Spleen (tissue), 7 donors: Measurements from ENCODE around the gene CCDC12.

Experiments
- POLR2AphosphoS5 ChIP-seq, 3 donors: sonication (generic); formaldehyde crosslinking; IDR thresholded peaks; one replicate each; pipeline ENCODE4 v1.5.1; 2017; ENCODE audit warnings: antibody characterized with exemption in 3 of 3
- TF ChIP-seq, protein P1 (sequence below), 11 experiments: fragments of 200-600 bp in 7 of 11; fragments of 450-650 bp in 4 of 11; sonication (generic) in 4 of 11; IDR thresholded peaks in 8 of 11; conservative IDR thresholded peaks in 3 of 11; 1 replicate in 7 of 11; 2 replicates in 4 of 11; pipeline versions ENCODE4 v1.4.0 to v1.8.0; 2016 to 2021; ENCODE audit warnings: antibody characterized with exemption in 11 of 11, inconsistent platforms in 4 of 11, mild to moderate bottlenecking in 1 of 11
- donor health status: DM: no; HTN: no; CAD: no; lungs with moderate emphysema.
- donor health status: DM: no; HTN: no; CAD: no.
- donor health status: DM: no; HTN: no; CAD: no.

DNA sequence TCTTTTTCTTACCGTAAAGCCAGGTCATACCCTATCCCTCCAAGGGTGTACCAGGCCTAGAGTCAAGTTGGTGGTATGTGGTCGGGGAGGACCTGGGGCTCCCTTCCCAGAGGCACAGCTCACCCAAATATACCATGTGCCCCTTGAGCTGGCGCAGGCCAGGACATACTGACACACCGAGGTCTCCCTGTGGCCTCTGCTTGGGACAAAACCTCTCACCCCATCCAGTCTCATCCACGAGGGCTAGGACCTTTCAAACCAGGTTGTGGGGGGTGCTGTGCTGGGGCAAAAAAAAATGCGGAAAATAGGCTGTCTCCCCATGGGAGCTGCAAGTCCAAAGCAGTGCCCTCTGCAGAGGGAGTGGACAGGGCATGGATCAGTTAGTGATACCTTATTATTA is 76.2 kb downstream of the CCDC12 start:
- TF ChIP-seq, protein P1, sequence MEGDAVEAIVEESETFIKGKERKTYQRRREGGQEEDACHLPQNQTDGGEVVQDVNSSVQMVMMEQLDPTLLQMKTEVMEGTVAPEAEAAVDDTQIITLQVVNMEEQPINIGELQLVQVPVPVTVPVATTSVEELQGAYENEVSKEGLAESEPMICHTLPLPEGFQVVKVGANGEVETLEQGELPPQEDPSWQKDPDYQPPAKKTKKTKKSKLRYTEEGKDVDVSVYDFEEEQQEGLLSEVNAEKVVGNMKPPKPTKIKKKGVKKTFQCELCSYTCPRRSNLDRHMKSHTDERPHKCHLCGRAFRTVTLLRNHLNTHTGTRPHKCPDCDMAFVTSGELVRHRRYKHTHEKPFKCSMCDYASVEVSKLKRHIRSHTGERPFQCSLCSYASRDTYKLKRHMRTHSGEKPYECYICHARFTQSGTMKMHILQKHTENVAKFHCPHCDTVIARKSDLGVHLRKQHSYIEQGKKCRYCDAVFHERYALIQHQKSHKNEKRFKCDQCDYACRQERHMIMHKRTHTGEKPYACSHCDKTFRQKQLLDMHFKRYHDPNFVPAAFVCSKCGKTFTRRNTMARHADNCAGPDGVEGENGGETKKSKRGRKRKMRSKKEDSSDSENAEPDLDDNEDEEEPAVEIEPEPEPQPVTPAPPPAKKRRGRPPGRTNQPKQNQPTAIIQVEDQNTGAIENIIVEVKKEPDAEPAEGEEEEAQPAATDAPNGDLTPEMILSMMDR (IDR thresholded peaks at IDR 0.05 in 8 of 11, conservative IDR thresholded peaks at IDR 0.05 in 3 of 11), result no peak
- TF ChIP-seq POLR2AphosphoS5 (IDR thresholded peaks at IDR 0.05), result no peak
